Left renal pelvis (tissue), 4 donors: ENCODE data around the gene RDH5. TPM values are rescaled to one million over a fixed set of nuclear protein-coding genes. Genes with fewer than 3 reads are reported as not detected.

ENCODE experiments used
- DNase-seq, 4 donors: peaks; one replicate each; pipeline ENCODE4 v3.0.0-alpha.2; 2013; ENCODE audit warnings: low read depth in 4 of 4, low spot score in 3 of 4
- polyA plus RNA-seq, 4 donors: library from polyadenylated mRNA; unstranded; fragments of 120-200 nt; gene quantifications; one replicate each; pipeline ENCODE4 v1.2.1, GENCODE V29; 2013; ENCODE audit not compliant: insufficient read length in 4 of 4

RDH5 gene
- polyA plus RNA-seq, 4 donors = 8.4 to 38.2 (median 21.1) TPM

DNA sequence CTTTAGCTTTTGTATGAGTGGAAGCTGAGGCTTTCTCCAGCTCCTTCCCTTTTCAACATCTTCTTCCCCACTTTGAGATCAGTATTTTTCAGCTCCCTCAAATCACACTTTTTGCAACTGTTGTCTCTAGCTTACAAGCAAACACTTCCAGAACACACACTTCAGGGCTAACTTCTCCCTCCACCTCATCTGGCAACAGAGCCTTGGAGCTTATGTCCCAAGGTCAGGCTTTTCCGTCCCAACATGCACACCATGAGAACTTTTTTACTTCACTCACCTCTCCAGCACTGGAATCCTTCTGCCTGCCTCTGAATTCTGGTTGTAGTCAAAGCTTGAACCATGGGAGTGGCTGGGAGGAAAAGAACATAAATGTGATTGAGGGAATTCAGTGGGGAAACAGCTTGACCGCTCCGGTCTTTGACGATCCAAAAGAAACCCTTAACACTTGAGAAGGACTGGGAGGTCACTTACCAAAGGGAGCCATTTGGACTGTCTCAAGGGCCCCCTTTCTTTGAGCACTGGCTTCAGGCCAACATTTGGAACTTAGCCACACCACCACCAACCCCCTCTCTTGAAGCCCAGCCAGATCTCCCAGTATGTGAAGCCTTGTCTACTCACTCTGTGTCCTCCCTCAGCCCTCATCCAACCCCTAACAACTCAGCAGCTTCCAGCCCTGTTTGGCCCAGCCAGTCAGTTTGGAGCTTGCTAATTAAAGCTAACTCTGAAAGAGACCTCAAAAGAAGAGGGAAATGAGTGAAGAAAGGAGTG lies 8.2 kb upstream of the RDH5 start:
- no peak for DNase-seq

DNA sequence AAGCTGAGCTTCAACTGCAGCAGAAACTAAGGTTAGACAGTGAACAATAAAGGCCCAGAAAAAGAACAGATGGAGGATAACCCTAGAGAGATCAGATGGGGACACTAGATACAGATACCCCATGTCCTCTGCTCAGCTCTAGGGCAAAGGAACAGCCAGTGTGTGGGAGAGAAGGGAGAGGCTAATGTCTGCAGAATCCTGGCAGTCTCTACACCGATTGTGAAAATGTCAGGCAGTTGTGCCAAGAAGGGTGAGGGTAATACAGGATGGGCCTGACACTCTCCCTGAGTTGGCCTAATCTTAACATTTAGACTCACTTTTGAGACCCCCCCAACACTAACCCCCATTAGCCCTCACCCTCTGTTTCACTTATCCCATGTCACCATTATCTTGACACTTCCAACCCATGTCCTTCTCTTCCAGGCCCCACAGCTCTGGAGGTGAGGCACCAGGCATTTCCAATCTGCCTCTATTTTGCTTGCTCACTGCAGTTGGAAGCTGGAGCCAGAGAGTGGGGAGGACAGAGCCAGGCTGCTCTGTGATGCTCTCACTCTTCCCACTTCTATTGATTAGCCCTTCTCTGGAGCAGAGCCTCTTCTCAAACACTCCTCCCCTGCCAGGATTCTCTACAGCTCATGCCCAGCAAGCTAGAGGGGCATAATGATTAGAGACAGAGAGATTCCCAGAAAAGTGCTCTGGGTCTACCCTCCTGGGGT lies 7.3 kb upstream of the RDH5 start:
- DNase-seq = no peak

DNA sequence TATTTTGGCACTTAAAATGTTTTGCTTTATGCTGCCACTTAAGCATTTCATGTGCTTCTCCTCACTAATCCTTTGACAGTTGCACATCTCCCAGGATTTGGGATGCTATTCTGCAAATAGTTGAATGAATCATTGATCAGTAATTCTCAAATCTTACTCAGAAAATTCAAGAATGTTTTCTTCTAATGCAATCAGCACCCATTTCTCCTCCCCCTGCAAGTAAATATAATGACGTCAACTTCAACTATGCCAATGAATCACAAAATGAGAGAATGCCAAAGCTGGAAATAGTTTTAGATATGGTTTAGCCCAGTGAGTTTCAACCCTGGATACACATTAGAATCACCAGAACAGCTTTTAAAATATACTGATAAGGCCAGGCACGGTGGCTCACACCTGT lies 6.5 kb upstream of the RDH5 start:
- no peak for DNase-seq

DNA sequence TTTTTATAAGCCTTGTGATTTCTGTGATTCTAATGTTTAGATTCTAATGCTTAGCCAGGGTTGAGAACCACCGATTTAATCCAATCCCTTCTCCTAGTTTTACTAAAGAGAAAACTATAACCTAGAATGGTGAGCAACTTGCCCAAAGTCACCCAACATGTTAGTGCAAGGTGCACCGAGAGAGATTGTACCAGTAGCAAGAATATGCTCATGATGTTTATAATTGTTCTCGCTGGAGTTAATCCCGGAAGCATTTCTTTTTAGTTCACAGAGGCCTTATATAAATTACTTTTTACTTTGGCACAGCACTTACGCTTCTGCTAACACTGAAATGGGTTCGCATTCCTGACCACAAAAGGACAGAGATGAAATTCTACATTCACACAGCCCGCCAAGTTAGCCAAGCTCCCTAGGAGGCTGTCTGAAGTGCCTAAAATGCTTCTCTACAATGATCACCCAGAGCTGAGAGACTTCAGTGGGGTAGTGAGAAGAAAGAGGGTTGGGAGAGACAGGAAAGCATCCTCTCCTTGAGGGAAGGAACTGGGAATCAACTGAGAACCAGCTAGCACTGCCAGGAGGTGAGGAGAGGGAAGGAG lies 4.9 kb upstream of the RDH5 start:
- no peak for DNase-seq

DNA sequence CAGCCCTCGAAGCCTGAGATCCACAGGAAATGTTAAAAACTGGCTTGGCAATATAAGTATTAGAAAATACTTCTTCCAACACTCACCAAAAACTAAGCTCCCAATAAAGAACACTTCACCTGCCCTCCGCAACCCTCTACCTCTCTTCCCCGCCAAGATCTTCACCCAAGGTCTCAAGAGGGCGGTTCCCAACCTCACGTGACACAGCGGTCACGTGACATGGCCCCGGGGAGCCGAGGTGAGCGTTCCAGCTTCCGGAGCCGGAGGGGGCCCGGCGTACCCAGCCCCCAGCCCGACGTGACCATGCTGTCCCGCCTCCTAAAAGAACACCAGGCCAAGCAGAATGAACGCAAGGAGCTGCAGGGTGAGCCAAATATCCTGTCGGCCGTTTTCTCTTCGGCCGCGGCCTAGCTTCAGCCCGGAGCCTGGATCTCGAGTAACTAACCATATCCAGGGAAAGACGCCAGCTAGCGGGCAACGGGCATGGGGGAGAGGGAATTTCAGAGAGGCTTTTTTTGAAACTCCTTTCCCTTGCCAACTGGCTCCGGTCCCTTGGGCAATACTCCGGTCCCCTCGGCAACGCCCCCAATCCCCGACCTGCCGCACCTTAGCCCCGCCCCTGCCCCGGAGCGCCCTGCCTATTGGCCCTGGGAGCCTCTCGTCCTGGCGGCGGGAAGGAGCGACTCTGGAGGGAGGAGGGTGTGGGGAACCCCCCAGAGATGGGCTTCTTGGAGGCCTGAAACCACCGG lies 4.2 kb upstream of the RDH5 start, which contains the start of gene BLOC1S1:
BLOC1S1 (plus strand) TSS at position 214 of the 749 bp plus-strand sequence; CDS start at position 220, 6 bp downstream.
- peak in 3 of 4 donors; percentile 89 to 94 (median 90) for DNase-seq

DNA sequence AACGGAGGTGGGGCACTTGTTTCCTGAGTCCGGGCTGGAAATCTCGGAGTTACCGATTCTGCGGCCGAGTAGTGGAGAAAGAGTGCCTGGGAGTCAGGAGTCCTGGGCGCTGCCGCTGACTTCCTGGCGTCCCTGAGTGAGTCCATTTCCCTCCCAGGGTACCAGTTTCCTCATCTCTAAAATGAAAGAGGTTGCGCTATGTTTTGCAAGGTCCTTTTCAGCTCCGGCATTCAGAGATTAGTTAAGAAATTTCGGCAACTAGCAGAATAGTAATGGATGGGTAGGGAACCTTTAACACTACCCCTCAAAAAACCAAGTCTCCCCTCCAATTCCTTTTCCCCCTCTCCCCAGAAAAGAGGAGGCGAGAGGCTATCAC lies 3.6 kb upstream of the RDH5 start:
- DNase-seq = no peak

DNA sequence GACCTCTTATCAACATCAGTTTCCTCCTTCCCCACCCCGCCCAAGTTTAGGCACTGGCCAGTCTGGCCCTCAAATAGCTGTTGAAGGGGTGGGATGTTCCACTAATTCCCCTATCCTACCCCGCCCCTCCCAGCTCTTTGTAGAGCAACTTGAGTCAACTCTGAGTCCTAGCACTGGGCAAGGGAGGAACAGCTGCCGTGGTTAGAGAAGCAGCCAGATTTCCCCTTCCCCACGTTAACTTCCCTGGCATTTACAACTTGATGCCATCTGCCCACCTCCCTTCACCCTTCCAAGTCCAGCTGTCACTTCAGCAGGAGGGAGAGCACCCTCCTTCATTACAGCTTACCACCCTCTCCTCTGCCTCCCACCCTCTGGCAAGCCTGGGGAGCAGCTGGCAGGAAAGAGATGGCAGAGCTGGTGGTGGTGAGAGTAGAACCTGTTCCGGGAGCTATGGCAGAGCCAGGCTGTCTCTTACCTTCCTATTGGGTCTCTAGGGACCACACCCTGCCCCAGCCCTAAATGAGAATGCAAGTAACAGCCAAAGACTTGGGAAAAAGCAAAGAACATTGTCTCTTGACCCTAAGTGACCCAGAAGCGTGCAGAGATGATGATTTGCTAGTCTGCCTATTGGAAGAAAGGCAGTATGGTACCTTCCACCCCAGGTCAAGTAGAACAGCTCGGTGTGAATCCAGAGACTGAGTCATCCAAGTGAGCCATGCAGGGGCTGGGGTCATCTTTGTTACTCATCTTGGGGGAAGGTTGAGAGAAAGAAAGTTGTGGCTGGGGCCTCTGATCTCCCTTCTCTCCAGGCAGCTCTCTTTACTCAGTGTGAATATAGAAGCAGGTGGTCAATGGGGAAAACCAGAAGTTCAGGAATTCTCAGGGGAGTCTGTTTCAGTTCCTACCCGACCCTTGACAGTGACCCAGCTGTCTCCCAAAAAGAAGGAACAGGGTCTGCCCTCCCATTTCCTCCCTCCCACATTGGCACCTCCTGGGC lies 2.9 kb upstream of the RDH5 start:
- DNase-seq = no peak

DNA sequence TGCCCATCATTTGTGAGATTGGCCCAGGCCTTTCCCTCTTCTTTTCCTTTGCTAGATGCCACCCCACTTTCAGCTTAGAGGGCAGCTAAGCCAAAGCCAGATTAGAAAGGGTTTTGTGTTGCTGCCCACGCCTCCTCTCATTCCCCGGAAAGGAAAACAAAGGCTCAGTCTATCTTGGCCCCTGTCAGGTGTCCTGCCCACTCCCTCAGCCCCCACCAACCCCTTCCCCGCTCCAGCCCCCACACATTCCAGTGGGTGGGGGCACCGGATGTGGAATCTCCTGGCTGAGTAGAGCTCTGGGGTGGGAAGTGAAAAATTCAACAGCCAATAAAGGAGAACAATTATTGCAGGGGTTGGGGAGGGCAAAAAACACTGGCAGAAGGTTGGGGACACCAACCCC lies 2.2 kb upstream of the RDH5 start:
- DNase-seq = no peak

DNA sequence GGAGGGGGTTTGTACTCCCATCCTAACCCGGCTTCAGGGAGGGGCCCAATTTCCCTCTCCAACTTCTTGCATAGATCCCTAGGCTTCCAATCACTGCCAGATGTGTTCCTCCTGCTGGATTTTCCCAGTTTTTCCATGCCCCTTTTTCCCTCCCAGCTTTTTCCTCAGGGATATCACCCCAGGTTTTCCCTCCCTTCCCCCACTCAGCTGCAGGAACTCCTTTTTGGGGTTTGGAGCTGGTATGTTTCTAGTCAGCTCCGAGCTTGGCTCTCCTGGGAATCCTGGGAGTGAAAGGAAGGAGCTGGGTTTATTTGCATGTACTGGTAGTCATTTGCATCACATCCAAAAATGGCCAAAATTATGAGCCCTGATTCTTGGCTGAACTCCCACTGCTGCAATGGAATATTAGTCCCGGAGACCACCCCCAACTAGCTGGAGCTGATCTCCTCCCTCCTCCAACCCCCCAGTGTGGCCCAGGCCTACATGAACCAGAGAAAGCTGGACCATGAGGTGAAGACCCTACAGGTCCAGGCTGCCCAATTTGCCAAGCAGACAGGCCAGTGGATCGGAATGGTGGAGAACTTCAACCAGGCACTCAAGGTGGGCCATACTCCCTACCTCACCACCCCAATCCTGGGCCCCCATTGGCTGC lies 1.4 kb upstream of the RDH5 start:
- DNase-seq = no peak

DNA sequence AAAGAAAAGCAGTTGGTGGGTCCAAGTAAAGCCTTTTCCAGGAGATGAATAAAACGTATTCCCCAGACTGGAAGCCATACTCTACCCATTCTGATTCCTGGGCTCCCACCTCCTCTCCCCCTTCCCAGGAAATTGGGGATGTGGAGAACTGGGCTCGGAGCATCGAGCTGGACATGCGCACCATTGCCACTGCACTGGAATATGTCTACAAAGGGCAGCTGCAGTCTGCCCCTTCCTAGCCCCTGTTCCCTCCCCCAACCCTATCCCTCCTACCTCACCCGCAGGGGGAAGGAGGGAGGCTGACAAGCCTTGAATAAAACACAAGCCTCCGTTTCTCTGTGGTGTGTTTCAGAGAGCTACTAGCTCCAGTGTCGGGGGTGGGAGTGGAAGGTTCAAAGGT lies 822 bp upstream of the RDH5 start:
- no peak for DNase-seq

DNA sequence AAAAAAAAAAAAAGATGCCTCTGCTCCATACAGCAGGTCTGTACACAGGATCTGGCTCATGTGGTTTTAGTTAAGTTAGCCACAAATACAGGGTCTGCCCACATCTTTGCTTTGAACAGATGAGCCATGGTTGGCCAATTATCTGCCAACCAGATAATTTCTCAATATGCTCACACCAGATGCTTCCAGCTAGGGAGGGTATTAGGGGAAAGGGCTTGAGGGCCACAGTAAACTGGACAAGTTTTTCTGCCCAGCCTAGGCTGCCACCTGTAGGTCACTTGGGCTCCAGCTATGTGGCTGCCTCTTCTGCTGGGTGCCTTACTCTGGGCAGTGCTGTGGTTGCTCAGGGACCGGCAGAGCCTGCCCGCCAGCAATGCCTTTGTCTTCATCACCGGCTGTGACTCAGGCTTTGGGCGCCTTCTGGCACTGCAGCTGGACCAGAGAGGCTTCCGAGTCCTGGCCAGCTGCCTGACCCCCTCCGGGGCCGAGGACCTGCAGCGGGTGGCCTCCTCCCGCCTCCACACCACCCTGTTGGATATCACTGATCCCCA lies 776 bp downstream of the RDH5 start:
- DNase-seq = no peak

DNA sequence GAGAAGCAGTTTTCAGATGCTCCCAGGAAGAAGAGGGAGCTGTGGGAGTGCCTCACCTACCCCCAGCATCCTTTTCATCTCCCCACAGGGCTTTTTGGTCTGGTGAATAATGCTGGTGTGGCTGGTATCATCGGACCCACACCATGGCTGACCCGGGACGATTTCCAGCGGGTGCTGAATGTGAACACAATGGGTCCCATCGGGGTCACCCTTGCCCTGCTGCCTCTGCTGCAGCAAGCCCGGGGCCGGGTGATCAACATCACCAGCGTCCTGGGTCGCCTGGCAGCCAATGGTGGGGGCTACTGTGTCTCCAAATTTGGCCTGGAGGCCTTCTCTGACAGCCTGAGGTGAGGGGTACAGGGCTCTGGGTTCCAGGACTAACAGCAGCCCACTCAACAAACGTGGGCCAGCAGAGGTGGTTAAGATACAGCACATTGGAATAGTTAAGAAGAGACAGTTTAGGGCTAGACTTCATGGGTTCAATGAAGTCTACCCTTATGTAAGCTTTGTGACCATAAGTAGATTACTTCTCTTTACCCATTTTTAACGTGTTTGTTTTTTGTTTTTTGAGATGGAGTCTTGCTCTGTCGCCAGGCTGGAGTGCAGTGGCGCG lies 1.5 kb downstream of the RDH5 start:
- DNase-seq = no peak

DNA sequence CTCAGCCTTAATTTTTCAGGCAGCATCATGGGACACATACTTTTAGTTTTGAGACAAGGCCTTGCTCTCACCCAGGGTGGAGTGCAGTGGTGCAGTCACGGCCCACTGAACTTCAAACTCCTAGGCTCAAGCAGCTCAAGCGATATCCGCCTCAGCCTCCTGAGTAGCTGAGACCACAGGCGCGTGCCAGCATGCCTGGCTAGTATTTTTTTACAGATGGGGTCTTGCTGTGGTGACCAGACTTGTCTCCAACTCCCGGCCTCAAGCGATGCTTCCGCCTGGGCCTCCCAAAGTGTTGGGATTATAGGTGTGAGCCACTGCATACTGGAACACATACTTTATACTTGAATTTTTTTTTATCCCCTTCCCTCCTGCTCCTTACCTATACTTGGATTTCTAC lies 2.8 kb downstream of the RDH5 start:
- DNase-seq = no peak

DNA sequence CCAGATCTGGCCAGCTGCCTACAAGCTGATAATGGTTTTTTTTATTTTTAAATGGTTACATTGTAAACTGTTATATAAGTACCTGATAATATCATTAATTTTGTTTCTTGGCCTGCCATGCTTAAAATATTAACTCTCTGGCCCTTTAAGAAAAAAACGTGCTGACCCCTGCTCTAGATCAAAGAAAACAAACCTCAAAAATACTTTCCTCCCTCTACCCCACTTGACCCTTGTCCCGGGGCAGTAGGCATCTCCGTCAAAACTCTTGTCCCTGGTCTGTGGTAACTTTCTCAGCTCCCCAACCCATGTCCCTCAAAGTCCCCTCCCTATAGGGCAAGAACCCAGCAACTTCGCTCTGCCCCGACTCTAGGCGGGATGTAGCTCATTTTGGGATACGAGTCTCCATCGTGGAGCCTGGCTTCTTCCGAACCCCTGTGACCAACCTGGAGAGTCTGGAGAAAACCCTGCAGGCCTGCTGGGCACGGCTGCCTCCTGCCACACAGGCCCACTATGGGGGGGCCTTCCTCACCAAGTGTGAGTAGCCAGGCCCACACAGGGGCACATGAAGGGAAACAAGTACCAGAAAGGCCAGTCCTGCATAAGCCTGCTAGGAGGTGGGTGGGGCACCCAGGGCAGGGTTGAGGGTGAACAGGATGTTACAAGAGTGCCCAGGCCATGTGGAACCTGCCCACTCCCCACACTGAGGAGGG lies 3.5 kb downstream of the RDH5 start:
- no peak for DNase-seq

DNA sequence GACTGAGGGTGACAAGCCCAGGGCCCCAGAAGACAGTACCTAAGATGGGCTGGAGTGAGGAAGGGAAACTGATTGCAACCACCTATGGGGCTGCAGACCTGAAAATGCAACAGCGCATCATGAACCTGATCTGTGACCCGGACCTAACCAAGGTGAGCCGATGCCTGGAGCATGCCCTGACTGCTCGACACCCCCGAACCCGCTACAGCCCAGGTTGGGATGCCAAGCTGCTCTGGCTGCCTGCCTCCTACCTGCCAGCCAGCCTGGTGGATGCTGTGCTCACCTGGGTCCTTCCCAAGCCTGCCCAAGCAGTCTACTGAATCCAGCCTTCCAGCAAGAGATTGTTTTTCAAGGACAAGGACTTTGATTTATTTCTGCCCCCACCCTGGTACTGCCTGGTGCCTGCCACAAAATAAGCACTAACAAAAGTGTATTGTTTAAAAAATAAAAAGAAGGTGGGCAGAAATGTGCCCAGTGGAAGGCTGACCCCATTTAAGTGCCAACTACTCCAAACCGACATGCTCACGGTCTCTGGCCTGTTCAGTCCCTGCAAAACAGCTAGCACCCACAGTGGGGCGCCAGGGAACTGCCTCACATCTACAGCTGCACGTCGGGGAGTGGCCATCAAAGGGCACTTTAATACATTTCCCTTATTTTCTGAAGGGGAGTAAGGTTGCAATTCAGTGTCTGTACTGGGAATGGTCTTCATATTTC lies 4.2 kb downstream of the RDH5 start:
- DNase-seq = no peak

DNA sequence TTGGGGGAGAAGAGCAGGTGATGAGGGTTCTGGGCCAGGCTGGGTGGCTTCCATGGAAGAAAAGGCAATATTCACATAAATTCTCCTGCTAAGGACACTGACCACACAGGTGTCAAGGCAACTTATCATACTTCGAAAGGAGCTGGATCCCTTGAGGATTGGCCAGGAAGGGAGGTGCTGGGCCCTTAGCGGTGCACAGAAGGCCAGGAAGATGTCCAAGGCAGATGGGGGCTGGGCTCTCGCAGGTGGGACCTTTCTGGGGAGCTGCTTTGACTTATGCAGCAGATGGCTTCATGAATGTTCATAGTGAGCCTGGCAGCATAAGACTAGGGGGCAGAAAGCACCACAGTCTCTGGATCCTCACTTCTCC lies 4.7 kb downstream of the RDH5 start:
- no peak for DNase-seq

DNA sequence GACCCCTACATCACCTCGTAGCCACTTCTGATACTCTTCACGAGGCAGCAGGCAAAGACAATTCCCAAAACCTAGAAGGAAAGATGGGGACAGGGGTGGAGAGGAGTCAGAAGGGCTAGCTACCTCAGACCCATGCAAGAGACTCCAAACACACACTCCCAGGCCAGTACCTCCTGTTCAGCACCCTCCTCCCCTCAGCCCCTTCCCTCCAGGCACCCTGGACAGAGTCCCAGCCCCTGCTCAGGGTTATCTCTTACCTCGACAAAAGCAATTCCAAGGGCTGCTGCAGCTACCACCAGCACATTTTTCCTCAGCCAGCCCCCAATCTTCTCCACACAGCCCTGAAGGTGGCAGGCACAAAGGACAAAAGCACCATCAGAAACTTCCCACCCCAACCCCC lies 5.4 kb downstream of the RDH5 start:
- DNase-seq = no peak

DNA sequence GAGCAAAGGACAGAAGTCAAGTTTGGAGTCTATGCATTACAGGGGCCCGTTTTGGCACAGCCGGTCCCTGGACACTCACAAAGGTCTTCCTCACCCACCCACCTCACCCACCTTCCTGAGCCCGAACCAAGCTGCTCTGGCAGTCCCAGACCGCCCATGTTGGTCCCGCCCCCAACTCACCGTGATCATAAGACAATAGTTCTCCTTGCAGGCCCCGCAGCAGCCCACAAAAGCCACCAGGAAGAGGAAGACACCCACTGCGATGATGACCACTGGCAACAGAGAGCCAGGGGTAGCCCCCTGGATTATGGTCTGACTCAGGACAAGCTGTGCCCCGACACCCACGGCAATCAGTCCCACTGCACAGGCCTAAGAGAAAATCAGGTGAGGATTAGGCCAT lies 6.8 kb downstream of the RDH5 start:
- no peak for DNase-seq
